Loucy (cell line): ENCODE results near the gene CENPP.

Experiments used
- H2AFZ ChIP-seq: fragments of 200-600 bp; sonication (generic); 2 replicates; pipeline ENCODE4 v1.6.0; 2016; ENCODE audit warnings: antibody characterized with exemption, mild to moderate bottlenecking, low read length, moderate library complexity
- H3F3A ChIP-seq: fragments of 200-600 bp; 2 replicates; pipeline ENCODE4 v1.6.0; 2016; ENCODE audit warnings: antibody characterized with exemption, low read depth, mild to moderate bottlenecking
- H3K27me3 ChIP-seq: fragments of 200-600 bp; sonication (generic); 2 replicates; pipeline ENCODE4 v1.6.1; 2014; ENCODE audit warnings: low read length, mild to moderate bottlenecking; ENCODE audit not compliant: insufficient read depth, poor library complexity, severe bottlenecking
- H3K36me3 ChIP-seq: fragments of 200-600 bp; sonication (generic); 2 replicates; pipeline ENCODE4 v1.6.1; 2016; ENCODE audit warnings: low read length; ENCODE audit not compliant: insufficient read depth
- H3K4me1 ChIP-seq: fragments of 200-600 bp; sonication (generic); 2 replicates; pipeline ENCODE4 v1.5.1; 2014; ENCODE audit warnings: low read length, mild to moderate bottlenecking; ENCODE audit not compliant: insufficient read depth, poor library complexity, severe bottlenecking
- H3K4me2 ChIP-seq: fragments of 200-600 bp; sonication (generic); 2 replicates; pipeline ENCODE4 v1.6.0; 2014; ENCODE audit warnings: antibody characterized with exemption, low read length, low read depth, mild to moderate bottlenecking; ENCODE audit not compliant: poor library complexity, severe bottlenecking
- H3K4me3 ChIP-seq: fragments of 200-600 bp; sonication (generic); 2 replicates; pipeline ENCODE4 v1.5.1; 2014; ENCODE audit warnings: low read length, mild to moderate bottlenecking, mixed read lengths; ENCODE audit not compliant: poor library complexity, severe bottlenecking
- H3K79me2 ChIP-seq: fragments of 200-600 bp; sonication (generic); 2 replicates; pipeline ENCODE4 v1.6.1; 2014; ENCODE audit warnings: low read length; ENCODE audit not compliant: insufficient read depth
- H3K9ac ChIP-seq: fragments of 200-600 bp; sonication (generic); 2 replicates; pipeline ENCODE4 v1.6.0; 2014; ENCODE audit warnings: mild to moderate bottlenecking, low read depth, low read length, moderate library complexity; ENCODE audit not compliant: poor library complexity, severe bottlenecking
- H3K9me2 ChIP-seq: fragments of 200-600 bp; sonication (generic); replicated peaks from 2 replicates; pipeline ENCODE4 v1.6.1; 2016; ENCODE audit warnings: low read depth, low read length, mixed read lengths
- H3K9me3 ChIP-seq: fragments of 200-600 bp; sonication (generic); 2 replicates; pipeline ENCODE4 v1.6.1; 2014; ENCODE audit warnings: mild to moderate bottlenecking, antibody characterized with exemption, low read length, low read depth; ENCODE audit not compliant: insufficient read depth
- H4K20me1 ChIP-seq: fragments of 200-600 bp; sonication (generic); 2 replicates; pipeline ENCODE4 v1.6.0; 2014; ENCODE audit warnings: antibody characterized with exemption, low read length, mild to moderate bottlenecking; ENCODE audit not compliant: insufficient read depth, poor library complexity, severe bottlenecking
- CTCF ChIP-seq: fragments of 200-600 bp; sonication (generic); conservative IDR thresholded peaks from 2 replicates; pipeline ENCODE4 v1.5.1; 2014; ENCODE audit warnings: mild to moderate bottlenecking, antibody characterized with exemption, low read length
- EZH2phosphoT487 ChIP-seq: fragments of 200-600 bp; IDR thresholded peaks from 2 replicates; pipeline ENCODE4 v1.6.1; 2018; ENCODE audit warnings: antibody characterized with exemption, mild to moderate bottlenecking, moderate library complexity, borderline replicate concordance

CENPP gene

DNA sequence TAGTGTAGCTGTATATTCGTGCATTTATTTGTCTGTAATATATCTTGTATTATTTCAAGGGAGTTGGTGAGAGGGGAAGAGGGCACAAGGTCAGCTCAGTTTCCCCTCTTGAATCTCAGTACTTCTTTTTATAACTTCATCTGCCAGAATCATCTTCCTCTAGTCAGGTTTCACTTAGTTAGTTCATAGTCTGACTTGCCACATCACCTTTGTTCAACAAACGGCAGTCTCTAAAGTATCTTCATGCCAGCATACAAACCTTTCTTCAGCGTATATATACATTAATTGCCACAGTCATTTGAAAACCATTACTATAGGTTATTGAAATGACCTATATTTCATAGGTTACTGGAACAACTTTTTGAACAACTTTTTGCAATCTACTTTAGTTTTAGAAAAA, 208.5 kb downstream of the CENPP start:
- peak overlapping the region; percentile 3 for H3K9ac ChIP-seq
- no peaks in the 10 kb centered on the region for H3K36me3 ChIP-seq
- H2AFZ ChIP-seq, result no peak overlapping the region
- TF ChIP-seq EZH2phosphoT487, result no peak
- no peak for TF ChIP-seq CTCF
- H3F3A ChIP-seq, result no peaks in the 10 kb centered on the region
- no peaks in the 10 kb centered on the region for H3K79me2 ChIP-seq
- no peaks in the 10 kb centered on the region for H3K9me2 ChIP-seq
- no peaks in the 10 kb centered on the region for H4K20me1 ChIP-seq
- H3K27me3 ChIP-seq, result no peaks in the 10 kb centered on the region
- H3K4me1 ChIP-seq, result peaks cover 5% of the 10 kb centered on the region
- H3K9me3 ChIP-seq, result no peaks in the 10 kb centered on the region
- H3K4me3 ChIP-seq, result peak overlapping the region; percentile 13
- peak overlapping the region; percentile 38 for H3K4me2 ChIP-seq

DNA sequence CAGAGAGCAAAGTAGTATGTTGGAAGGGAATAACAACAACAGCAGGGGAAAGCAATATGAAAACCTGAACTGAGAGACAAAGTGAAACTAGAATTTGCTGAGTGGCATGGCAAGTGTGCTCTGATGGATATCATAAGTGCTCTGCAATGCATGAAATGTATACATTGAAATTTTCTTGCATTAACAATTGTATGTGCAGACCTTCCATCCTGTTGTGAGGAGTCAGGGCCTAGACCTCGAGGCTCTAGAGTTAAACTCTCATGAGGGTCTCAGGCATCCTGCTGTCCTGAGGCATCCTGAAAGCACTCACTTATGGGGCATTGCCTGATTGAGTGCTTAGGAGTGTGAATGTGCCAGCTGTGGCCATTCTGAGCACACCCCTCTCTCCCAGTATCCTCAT, 208.9 kb downstream of the CENPP start:
- Histone ChIP-seq H3K9ac (peak overlapping the region; percentile 3), H3K9me3 (no peaks in the 10 kb centered on the region), H2AFZ (no peak overlapping the region), H3K9me2 (no peaks in the 10 kb centered on the region), H3K36me3 (no peaks in the 10 kb centered on the region), H3K4me2 (peak overlapping the region; percentile 38), H3F3A (no peaks in the 10 kb centered on the region), H3K4me3 (peak overlapping the region; percentile 13), H3K4me1 (peaks cover 5% of the 10 kb centered on the region), H3K27me3 (no peaks in the 10 kb centered on the region), H4K20me1 (no peaks in the 10 kb centered on the region), H3K79me2 (no peaks in the 10 kb centered on the region)
- TF ChIP-seq CTCF (no peak), EZH2phosphoT487 (no peak)

DNA sequence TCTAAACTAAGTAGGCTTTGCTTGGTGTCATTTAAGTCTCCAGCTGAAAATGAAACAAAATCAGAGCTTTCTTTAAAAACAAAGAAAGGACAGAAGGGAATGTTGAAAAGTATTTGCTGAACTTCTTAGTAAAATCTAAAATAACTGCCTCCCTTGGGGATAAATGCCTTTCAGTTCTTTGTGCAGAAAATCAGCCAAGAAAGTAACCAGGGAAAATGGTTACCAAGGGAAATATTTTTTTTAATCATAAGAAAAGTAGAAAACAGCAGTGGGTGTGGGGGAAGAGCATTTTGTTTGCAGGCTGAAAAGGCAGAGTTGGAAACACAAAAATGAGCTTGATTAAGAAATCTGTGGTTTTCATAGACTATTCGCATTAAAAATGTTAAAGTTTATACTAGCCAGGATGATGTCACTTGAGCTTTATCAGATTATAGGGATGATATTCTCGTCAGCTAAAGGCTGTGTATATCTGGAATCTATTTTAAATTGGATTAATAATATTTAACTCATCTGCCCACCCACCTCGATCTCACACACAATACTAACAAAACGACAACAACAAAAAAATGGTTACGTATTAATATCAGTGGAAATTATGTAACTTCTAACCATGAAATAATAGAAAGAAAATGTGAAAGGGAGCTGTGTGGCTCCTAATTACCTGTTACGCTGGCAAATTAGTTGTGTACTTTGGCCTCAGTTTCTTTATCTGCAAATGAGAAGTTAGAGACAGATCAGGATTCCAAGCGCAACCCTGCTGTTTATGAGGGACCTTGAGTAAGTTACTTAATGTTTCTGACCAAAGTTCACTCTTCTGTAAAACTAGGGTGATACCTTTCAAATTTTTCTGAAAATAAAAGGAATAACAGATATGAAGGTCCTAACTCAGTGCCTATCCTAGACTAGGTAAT, 210.4 kb downstream of the CENPP start, which contains the start of gene ECM2:
Gene ECM2, minus strand, starts transcription at position 51 of the 911 bp plus-strand sequence. CDS start 13,124 bp downstream, outside the sequence.
- Histone ChIP-seq H4K20me1 (no peaks in the 10 kb centered on the region), H3K9me2 (no peaks in the 10 kb centered on the region), H3F3A (no peaks in the 10 kb centered on the region), H3K36me3 (no peaks in the 10 kb centered on the region), H3K27me3 (no peaks in the 10 kb centered on the region), H3K79me2 (no peaks in the 10 kb centered on the region), H3K4me3 (no peak within 1 kb of the TSS), H3K9me3 (no peaks in the 10 kb centered on the region), H3K9ac (no peak within 1 kb of the TSS), H2AFZ (no peak within 1 kb of the TSS), H3K4me2 (peak within 1 kb of the TSS; percentile 38), H3K4me1 (peaks cover 5% of the 10 kb centered on the region)
- TF ChIP-seq CTCF (no peak), EZH2phosphoT487 (no peak)
